ENCODE measurements around the gene KRT32. TPM values are rescaled to one million over a fixed set of nuclear protein-coding genes. Genes with fewer than 3 reads are reported as not detected.

The KRT32 gene
- total and polyA plus RNA-seq, 9 of the 15 experiments (the other 6 are each of a cell fraction or from before 2014, with no cell fraction given): not detected

GRCh38 chr17:41457676-41458075 is 9.5 kb downstream of the KRT32 start:
- H3K4me2 ChIP-seq (ENCODE audit: insufficient read depth, low read length): no peak overlapping the region
- no peak for TF ChIP-seq GABPB1 (CRISPR knock-in tag; IDR thresholded peaks at IDR 0.05)
- no peak for TF ChIP-seq HBP1 (CRISPR knock-in tag; IDR thresholded peaks at IDR 0.05)
- no peak for TF ChIP-seq MAFK (IDR thresholded peaks at IDR 0.05; ENCODE audit: low read length)
- no peak for TF ChIP-seq JUND (IDR thresholded peaks at IDR 0.05; ENCODE audit: borderline replicate concordance, low read depth, low read length)
- no peak for TF ChIP-seq JUND (tag; IDR thresholded peaks at IDR 0.05; ENCODE audit: borderline replicate concordance, low read depth, low read length)
- TF ChIP-seq ZNF140 (CRISPR knock-in tag; IDR thresholded peaks at IDR 0.05): no peak
- TF ChIP-seq RFX7 (CRISPR knock-in tag; IDR thresholded peaks at IDR 0.05): no peak
- no peak for TF ChIP-seq TARDBP (IDR thresholded peaks at IDR 0.05)
- no peak for TF ChIP-seq XRCC3 (IDR thresholded peaks at IDR 0.05)
- no peak for TF ChIP-seq KAT7 (CRISPR knock-in tag; IDR thresholded peaks at IDR 0.05; ENCODE audit: borderline replicate concordance)
- no peak for TF ChIP-seq RFX5 (IDR thresholded peaks at IDR 0.05; ENCODE audit: low read depth, low read length)
- TF ChIP-seq HINFP (tag; conservative IDR thresholded peaks at IDR 0.05; ENCODE audit: low read depth): no peak
- no peak for TF ChIP-seq ESRRA (IDR thresholded peaks at IDR 0.05; ENCODE audit: borderline replicate concordance, low read depth)
- TF ChIP-seq SRF (CRISPR knock-in tag; IDR thresholded peaks at IDR 0.05): no peak
- TF ChIP-seq RUNX1 (IDR thresholded peaks at IDR 0.05; ENCODE audit: low read depth): no peak
- no peak for TF ChIP-seq IRF1 (CRISPR knock-in tag; IDR thresholded peaks at IDR 0.05; ENCODE audit: borderline replicate concordance)
- no peak overlapping the region for H3K27ac ChIP-seq (ENCODE audit: extremely low read depth, low read depth, low read length)
- POLR2A ChIA-PET: interaction anchor here (0.6 to 1.3 kb wide), 3 partner anchors 128 to 220 kb away, joined by 3 to 4 read pairs (median 4); no protein-coding TSS in a partner anchor
- H2AFZ ChIP-seq (ENCODE audit: low read depth, low read length): no peak overlapping the region
- 0% methylated on average over 4 of the region's 4 CpGs for WGBS (ENCODE audit: insufficient coverage, low coverage, missing lambda C conversion rate)
- H3K4me1 ChIP-seq (replicated peaks in 1 of 2; ENCODE audit: control insufficient read depth in 2 of 2, insufficient read depth in 2 of 2, low read length in 2 of 2): peaks cover 0 to under 1% of the 10 kb centered on the region in 2 experiments; a peak in 1 of 5 replicates
- H3K4me3 ChIP-seq: no peak overlapping the region
- ATAC-seq (no peak), DNase-seq (ENCODE audit: extremely low read depth in 1 of 4, low spot score in 3 of 4) (no peak), FAIRE-seq (no peak)
- no peaks in the 10 kb centered on the region for H3K9me1 ChIP-seq (ENCODE audit: control insufficient read depth, insufficient read depth, low read length)
- no peaks in the 10 kb centered on the region for H4K20me1 ChIP-seq (replicated peaks; ENCODE audit: control insufficient read depth, insufficient read depth, low read length)
- no peak overlapping the region for H3K9ac ChIP-seq (ENCODE audit: insufficient read depth in 1 of 2, low read depth in 2 of 2, low read length in 2 of 2)
- H3K79me2 ChIP-seq (ENCODE audit: control insufficient read depth, insufficient read depth, low read length): no peaks in the 10 kb centered on the region
- intact Hi-C loops (cut with micrococcal nuclease) (no loop called here), in situ Hi-C loops (cut with MboI) (no loop called here)
- peaks cover 0 to 20% of the 10 kb centered on the region in 2 experiments; a peak in 3 of 5 replicates for H3K27me3 ChIP-seq (ENCODE audit: control insufficient read depth in 2 of 2, insufficient read depth in 2 of 2, low read length in 2 of 2)
- no TSS peak for BruUV-seq (replicated peaks)
- CTCF ChIA-PET (ENCODE audit: low intra/inter-chr PET ratio): no interaction called here
- no peaks in the 10 kb centered on the region for H3K9me3 ChIP-seq (replicated peaks; ENCODE audit: control insufficient read depth, insufficient read depth, low read depth, low read length)
- no peaks in the 10 kb centered on the region for H3K36me3 ChIP-seq (ENCODE audit: control insufficient read depth, insufficient read depth, low read length)
